HepG2 (cell line): ENCODE results near the gene ZNRF3. TPM values are rescaled to one million over a fixed set of nuclear protein-coding genes. Genes with fewer than 3 reads are reported as not detected.
A peak's percentile ranks its signal among the peaks of the same experiment; 100 is the strongest.

ENCODE experiments used
- AGO2 ChIP-seq: fragments of 200-400 bp; formaldehyde crosslinking; optimal IDR thresholded peaks from 2 replicates; pipeline ENCODE3; 2017; ENCODE audit warnings: mild to moderate bottlenecking, low read depth, low read length, moderate library complexity
- KDM3A ChIP-seq: IDR thresholded peaks from 2 replicates; pipeline ENCODE4 v1.6.1; 2018; ENCODE audit warnings: low read depth, missing compliant biosample characterization
- ZNF7 ChIP-seq: IDR thresholded peaks from 2 replicates; pipeline ENCODE4 v1.6.1; 2016; ENCODE audit warnings: missing biosample characterization, missing genetic modification reagents
- polyA plus RNA-seq, 8 experiments: library from polyadenylated mRNA; depleted of rRNA in 3 of 8; stranded (reverse) in 7 of 8; unstranded in 1 of 8; fragments of >200 nt; fragmentation: Illumina TruSeq in 4 of 8; extraction: Trizol in 4 of 8; gene quantifications; 2 replicates each; pipeline versions ENCODE4 v1.2.1 to v1.2.3, GENCODE V29; 2011 to 2016; ENCODE audit warnings: low read depth in 4 of 8, missing spikeins in 1 of 8, mixed read lengths in 1 of 8; ENCODE audit not compliant: insufficient read depth in 1 of 8
- total RNA-seq, 5 experiments: library from RNA; depleted of rRNA; stranded (reverse); fragments of >200 nt; fragmentation: Illumina TruSeq; extraction: Trizol; gene quantifications; 2 replicates each; pipeline ENCODE4 v1.2.3, GENCODE V29; 2016; ENCODE audit warnings: low read depth in 1 of 5
- TF ChIP-seq, protein P1 (sequence below): sonication (generic); formaldehyde crosslinking; IDR thresholded peaks from 2 replicates; pipeline ENCODE4 v1.5.0; 2020; ENCODE audit warnings: mild to moderate bottlenecking, missing genetic modification reagents, borderline replicate concordance
- TF ChIP-seq, protein P2 (sequence below): sonication (generic); formaldehyde crosslinking; IDR thresholded peaks from 2 replicates; pipeline ENCODE4 v1.4.0; 2020; ENCODE audit warnings: missing genetic modification reagents
- TF ChIP-seq, protein P3 (sequence below): sonication (generic); formaldehyde crosslinking; IDR thresholded peaks from 2 replicates; pipeline ENCODE4 v1.5.1; 2020; ENCODE audit warnings: missing genetic modification reagents, mild to moderate bottlenecking, borderline replicate concordance
- TF ChIP-seq, protein P4 (sequence below): sonication (generic); formaldehyde crosslinking; IDR thresholded peaks from 2 replicates; pipeline ENCODE4 v1.4.0; 2020; ENCODE audit warnings: missing genetic modification reagents

ZNRF3 gene
- total and polyA plus RNA-seq, 2 of the 13 experiments (the other 11 are each of a cell fraction or from before 2014, with no cell fraction given), result 20.3 to 36.7 TPM

DNA sequence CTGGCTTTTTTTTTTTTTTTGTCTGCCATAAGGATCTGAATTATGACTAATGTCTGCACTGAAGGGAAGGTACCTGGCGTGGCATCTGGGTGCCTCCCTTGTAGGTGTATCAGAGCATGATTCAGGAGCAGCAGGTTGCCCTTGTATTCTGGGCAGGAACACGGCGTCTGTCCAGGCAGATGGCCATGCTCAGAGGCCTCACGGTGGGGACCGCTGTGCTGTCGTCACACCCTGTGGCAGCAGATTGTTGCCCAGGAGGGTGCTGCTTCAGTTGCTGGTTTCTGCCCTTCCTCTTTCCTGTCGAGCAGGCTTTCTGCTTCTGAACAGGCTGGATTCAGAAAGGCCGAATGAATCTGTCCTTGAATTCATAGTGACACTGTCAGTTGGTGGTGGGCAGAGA, 11.0 kb downstream of the ZNRF3 start (continued):
- TF ChIP-seq, protein P1, sequence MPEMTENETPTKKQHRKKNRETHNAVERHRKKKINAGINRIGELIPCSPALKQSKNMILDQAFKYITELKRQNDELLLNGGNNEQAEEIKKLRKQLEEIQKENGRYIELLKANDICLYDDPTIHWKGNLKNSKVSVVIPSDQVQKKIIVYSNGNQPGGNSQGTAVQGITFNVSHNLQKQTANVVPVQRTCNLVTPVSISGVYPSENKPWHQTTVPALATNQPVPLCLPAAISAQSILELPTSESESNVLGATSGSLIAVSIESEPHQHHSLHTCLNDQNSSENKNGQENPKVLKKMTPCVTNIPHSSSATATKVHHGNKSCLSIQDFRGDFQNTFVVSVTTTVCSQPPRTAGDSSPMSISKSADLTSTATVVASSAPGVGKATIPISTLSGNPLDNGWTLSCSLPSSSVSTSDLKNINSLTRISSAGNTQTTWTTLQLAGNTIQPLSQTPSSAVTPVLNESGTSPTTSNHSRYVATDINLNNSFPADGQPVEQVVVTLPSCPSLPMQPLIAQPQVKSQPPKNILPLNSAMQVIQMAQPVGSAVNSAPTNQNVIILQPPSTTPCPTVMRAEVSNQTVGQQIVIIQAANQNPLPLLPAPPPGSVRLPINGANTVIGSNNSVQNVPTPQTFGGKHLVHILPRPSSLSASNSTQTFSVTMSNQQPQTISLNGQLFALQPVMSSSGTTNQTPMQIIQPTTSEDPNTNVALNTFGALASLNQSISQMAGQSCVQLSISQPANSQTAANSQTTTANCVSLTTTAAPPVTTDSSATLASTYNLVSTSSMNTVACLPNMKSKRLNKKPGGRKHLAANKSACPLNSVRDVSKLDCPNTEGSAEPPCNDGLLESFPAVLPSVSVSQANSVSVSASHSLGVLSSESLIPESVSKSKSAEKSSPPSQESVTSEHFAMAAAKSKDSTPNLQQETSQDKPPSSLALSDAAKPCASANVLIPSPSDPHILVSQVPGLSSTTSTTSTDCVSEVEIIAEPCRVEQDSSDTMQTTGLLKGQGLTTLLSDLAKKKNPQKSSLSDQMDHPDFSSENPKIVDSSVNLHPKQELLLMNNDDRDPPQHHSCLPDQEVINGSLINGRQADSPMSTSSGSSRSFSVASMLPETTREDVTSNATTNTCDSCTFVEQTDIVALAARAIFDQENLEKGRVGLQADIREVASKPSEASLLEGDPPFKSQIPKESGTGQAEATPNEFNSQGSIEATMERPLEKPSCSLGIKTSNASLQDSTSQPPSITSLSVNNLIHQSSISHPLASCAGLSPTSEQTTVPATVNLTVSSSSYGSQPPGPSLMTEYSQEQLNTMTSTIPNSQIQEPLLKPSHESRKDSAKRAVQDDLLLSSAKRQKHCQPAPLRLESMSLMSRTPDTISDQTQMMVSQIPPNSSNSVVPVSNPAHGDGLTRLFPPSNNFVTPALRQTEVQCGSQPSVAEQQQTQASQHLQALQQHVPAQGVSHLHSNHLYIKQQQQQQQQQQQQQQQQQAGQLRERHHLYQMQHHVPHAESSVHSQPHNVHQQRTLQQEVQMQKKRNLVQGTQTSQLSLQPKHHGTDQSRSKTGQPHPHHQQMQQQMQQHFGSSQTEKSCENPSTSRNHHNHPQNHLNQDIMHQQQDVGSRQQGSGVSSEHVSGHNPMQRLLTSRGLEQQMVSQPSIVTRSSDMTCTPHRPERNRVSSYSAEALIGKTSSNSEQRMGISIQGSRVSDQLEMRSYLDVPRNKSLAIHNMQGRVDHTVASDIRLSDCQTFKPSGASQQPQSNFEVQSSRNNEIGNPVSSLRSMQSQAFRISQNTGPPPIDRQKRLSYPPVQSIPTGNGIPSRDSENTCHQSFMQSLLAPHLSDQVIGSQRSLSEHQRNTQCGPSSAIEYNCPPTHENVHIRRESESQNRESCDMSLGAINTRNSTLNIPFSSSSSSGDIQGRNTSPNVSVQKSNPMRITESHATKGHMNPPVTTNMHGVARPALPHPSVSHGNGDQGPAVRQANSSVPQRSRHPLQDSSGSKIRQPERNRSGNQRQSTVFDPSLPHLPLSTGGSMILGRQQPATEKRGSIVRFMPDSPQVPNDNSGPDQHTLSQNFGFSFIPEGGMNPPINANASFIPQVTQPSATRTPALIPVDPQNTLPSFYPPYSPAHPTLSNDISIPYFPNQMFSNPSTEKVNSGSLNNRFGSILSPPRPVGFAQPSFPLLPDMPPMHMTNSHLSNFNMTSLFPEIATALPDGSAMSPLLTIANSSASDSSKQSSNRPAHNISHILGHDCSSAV (CRISPR knock-in tag), result no peak
- TF ChIP-seq, protein P2, sequence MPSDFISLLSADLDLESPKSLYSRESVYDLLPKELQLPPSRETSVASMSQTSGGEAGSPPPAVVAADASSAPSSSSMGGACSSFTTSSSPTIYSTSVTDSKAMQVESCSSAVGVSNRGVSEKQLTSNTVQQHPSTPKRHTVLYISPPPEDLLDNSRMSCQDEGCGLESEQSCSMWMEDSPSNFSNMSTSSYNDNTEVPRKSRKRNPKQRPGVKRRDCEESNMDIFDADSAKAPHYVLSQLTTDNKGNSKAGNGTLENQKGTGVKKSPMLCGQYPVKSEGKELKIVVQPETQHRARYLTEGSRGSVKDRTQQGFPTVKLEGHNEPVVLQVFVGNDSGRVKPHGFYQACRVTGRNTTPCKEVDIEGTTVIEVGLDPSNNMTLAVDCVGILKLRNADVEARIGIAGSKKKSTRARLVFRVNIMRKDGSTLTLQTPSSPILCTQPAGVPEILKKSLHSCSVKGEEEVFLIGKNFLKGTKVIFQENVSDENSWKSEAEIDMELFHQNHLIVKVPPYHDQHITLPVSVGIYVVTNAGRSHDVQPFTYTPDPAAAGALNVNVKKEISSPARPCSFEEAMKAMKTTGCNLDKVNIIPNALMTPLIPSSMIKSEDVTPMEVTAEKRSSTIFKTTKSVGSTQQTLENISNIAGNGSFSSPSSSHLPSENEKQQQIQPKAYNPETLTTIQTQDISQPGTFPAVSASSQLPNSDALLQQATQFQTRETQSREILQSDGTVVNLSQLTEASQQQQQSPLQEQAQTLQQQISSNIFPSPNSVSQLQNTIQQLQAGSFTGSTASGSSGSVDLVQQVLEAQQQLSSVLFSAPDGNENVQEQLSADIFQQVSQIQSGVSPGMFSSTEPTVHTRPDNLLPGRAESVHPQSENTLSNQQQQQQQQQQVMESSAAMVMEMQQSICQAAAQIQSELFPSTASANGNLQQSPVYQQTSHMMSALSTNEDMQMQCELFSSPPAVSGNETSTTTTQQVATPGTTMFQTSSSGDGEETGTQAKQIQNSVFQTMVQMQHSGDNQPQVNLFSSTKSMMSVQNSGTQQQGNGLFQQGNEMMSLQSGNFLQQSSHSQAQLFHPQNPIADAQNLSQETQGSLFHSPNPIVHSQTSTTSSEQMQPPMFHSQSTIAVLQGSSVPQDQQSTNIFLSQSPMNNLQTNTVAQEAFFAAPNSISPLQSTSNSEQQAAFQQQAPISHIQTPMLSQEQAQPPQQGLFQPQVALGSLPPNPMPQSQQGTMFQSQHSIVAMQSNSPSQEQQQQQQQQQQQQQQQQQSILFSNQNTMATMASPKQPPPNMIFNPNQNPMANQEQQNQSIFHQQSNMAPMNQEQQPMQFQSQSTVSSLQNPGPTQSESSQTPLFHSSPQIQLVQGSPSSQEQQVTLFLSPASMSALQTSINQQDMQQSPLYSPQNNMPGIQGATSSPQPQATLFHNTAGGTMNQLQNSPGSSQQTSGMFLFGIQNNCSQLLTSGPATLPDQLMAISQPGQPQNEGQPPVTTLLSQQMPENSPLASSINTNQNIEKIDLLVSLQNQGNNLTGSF (CRISPR knock-in tag), result no peak
- TF ChIP-seq KDM3A (CRISPR knock-in tag), result no peak
- no peak for TF ChIP-seq ZNF7 (CRISPR knock-in tag)
- TF ChIP-seq, protein P3, sequence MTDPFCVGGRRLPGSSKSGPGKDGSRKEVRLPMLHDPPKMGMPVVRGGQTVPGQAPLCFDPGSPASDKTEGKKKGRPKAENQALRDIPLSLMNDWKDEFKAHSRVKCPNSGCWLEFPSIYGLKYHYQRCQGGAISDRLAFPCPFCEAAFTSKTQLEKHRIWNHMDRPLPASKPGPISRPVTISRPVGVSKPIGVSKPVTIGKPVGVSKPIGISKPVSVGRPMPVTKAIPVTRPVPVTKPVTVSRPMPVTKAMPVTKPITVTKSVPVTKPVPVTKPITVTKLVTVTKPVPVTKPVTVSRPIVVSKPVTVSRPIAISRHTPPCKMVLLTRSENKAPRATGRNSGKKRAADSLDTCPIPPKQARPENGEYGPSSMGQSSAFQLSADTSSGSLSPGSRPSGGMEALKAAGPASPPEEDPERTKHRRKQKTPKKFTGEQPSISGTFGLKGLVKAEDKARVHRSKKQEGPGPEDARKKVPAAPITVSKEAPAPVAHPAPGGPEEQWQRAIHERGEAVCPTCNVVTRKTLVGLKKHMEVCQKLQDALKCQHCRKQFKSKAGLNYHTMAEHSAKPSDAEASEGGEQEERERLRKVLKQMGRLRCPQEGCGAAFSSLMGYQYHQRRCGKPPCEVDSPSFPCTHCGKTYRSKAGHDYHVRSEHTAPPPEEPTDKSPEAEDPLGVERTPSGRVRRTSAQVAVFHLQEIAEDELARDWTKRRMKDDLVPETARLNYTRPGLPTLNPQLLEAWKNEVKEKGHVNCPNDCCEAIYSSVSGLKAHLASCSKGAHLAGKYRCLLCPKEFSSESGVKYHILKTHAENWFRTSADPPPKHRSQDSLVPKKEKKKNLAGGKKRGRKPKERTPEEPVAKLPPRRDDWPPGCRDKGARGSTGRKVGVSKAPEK, result no peak
- peak; percentile 18 for TF ChIP-seq AGO2
- TF ChIP-seq, protein P4, sequence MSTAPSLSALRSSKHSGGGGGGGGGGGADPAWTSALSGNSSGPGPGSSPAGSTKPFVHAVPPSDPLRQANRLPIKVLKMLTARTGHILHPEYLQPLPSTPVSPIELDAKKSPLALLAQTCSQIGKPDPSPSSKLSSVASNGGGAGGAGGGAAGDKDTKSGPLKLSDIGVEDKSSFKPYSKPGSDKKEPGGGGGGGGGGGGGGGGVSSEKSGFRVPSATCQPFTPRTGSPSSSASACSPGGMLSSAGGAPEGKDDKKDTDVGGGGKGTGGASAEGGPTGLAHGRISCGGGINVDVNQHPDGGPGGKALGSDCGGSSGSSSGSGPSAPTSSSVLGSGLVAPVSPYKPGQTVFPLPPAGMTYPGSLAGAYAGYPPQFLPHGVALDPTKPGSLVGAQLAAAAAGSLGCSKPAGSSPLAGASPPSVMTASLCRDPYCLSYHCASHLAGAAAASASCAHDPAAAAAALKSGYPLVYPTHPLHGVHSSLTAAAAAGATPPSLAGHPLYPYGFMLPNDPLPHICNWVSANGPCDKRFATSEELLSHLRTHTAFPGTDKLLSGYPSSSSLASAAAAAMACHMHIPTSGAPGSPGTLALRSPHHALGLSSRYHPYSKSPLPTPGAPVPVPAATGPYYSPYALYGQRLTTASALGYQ (CRISPR knock-in tag), result no peak
